Measurements from ENCODE around the gene GLIPR1. TPM values are rescaled to one million over a fixed set of nuclear protein-coding genes. Genes with fewer than 3 reads are reported as not detected.

The GLIPR1 gene
- total RNA-seq, 1 donor from 2014 or later, result 0.84 TPM

- H3K4me3 Mint-ChIP-seq, result no peak overlapping the region
- DNase-seq (ENCODE audit: low read depth, low spot score), result no peak
- no peaks in the 10 kb centered on the region for H3K27me3 Mint-ChIP-seq (ENCODE audit: low read depth)
- peaks cover 29% of the 10 kb centered on the region for H3K4me1 Mint-ChIP-seq
- TF ChIP-seq, protein P1, sequence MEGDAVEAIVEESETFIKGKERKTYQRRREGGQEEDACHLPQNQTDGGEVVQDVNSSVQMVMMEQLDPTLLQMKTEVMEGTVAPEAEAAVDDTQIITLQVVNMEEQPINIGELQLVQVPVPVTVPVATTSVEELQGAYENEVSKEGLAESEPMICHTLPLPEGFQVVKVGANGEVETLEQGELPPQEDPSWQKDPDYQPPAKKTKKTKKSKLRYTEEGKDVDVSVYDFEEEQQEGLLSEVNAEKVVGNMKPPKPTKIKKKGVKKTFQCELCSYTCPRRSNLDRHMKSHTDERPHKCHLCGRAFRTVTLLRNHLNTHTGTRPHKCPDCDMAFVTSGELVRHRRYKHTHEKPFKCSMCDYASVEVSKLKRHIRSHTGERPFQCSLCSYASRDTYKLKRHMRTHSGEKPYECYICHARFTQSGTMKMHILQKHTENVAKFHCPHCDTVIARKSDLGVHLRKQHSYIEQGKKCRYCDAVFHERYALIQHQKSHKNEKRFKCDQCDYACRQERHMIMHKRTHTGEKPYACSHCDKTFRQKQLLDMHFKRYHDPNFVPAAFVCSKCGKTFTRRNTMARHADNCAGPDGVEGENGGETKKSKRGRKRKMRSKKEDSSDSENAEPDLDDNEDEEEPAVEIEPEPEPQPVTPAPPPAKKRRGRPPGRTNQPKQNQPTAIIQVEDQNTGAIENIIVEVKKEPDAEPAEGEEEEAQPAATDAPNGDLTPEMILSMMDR (conservative IDR thresholded peaks at IDR 0.05), result no peak
- H3K36me3 Mint-ChIP-seq (ENCODE audit: low read depth), result no peaks in the 10 kb centered on the region
- H3K27ac Mint-ChIP-seq (ENCODE audit: unreplicated experiment), result no peak overlapping the region
- H3K9me3 Mint-ChIP-seq, result no peaks in the 10 kb centered on the region
Observed at GRCh38 chr12:75549989-75550388, 69.4 kb downstream of the GLIPR1 start.

- TF ChIP-seq, protein P1 (conservative IDR thresholded peaks at IDR 0.05), result no peak
- Mint-ChIP-seq H3K9me3 (no peaks in the 10 kb centered on the region), H3K4me3 (no peak overlapping the region), H3K27ac (ENCODE audit: unreplicated experiment) (no peak overlapping the region), H3K36me3 (ENCODE audit: low read depth) (no peaks in the 10 kb centered on the region), H3K4me1 (peaks cover 26% of the 10 kb centered on the region), H3K27me3 (ENCODE audit: low read depth) (no peaks in the 10 kb centered on the region)
- DNase-seq (ENCODE audit: low read depth, low spot score), result no peak
Observed at GRCh38 chr12:75550401-75551240, 70.1 kb downstream of the GLIPR1 start.

DNA sequence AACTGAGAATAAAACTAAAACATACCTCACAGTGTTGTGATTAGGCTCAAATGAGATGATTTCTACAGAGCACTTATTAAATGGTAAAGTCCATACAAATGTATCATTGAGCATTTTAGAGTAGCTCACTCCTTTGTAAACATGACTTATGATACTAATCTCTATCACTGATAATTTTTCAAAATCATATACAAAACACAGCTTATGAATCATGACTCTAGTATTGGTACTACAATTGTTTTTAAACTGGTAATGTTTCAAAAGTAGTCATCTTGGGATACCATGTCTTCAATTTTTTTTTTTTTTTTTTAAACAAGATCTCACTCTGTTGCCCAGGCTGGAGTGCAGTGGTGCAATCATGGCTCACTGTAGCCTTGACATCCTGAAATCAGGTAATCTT lies 70.9 kb downstream of the GLIPR1 start:
- no peaks in the 10 kb centered on the region for H3K36me3 Mint-ChIP-seq (ENCODE audit: low read depth)
- H3K27me3 Mint-ChIP-seq (ENCODE audit: low read depth), result no peaks in the 10 kb centered on the region
- DNase-seq (ENCODE audit: low read depth, low spot score), result no peak
- H3K4me1 Mint-ChIP-seq, result peaks cover 26% of the 10 kb centered on the region
- no peak overlapping the region for H3K4me3 Mint-ChIP-seq
- no peaks in the 10 kb centered on the region for H3K9me3 Mint-ChIP-seq
- H3K27ac Mint-ChIP-seq (ENCODE audit: unreplicated experiment), result no peak overlapping the region
- TF ChIP-seq, protein P1 (conservative IDR thresholded peaks at IDR 0.05), result no peak

- Mint-ChIP-seq H3K9me3 (no peaks in the 10 kb centered on the region), H3K36me3 (ENCODE audit: low read depth) (no peaks in the 10 kb centered on the region), H3K27me3 (ENCODE audit: low read depth) (no peaks in the 10 kb centered on the region), H3K27ac (ENCODE audit: unreplicated experiment) (no peak overlapping the region), H3K4me1 (peaks cover 29% of the 10 kb centered on the region), H3K4me3 (no peak overlapping the region)
- no peak for DNase-seq (ENCODE audit: low read depth, low spot score)
- TF ChIP-seq, protein P1 (conservative IDR thresholded peaks at IDR 0.05), result no peak
Observed at GRCh38 chr12:75553398-75553797, 72.8 kb downstream of the GLIPR1 start.

Other genes starting within 250 kb of the GLIPR1 start
- 6.6 and 7.3 TPM in 2 replicates for gene CAPS2, start 150.4 kb upstream of the GLIPR1 start, total RNA-seq
- not detected in 2 replicates for gene GLIPR1L1, start 146.1 kb upstream of the GLIPR1 start, total RNA-seq
- 0.40 and 0.98 TPM in 2 replicates for gene GLIPR1L2, start 89.7 kb upstream of the GLIPR1 start, total RNA-seq
- 52.9 and 59.4 TPM in 2 replicates for gene KRR1, start 30.9 kb downstream of the GLIPR1 start, total RNA-seq